B cell (primary cell): ENCODE measurements around the gene ULK4. TPM values are rescaled to one million over a fixed set of nuclear protein-coding genes. Genes with fewer than 3 reads are reported as not detected.

Source experiments
- ATAC-seq: fragments of 200-7000 bp; cut with Tn5 transposase; one replicate; pipeline ENCODE4 v1.10.0; 2021; ENCODE audit warnings: low read depth, mild to moderate bottlenecking, moderate number of reproducible peaks, moderate library complexity
- CTCF ChIA-PET: fragments of 350-600 bp; sonication (Branson Sonifier 250); formaldehyde crosslinking; loops from one replicate; lab custom pipeline; 2021; ENCODE audit warnings: antibody characterized with exemption, inconsistent platforms; lab: Charles Lee
- POLR2A ChIA-PET: fragments of 350-600 bp; sonication (Branson Sonifier 250); formaldehyde crosslinking; loops from one replicate; lab custom pipeline; 2021; ENCODE audit warnings: antibody characterized with exemption; lab: Charles Lee
- DNase-seq: peaks from one replicate; pipeline ENCODE4 v3.0.0; 2013
- H2AFZ ChIP-seq: 2 replicates; pipeline ENCODE4 v1.6.1; 2012; ENCODE audit warnings: mild to moderate bottlenecking, low read depth, low read length; ENCODE audit not compliant: insufficient read depth, poor library complexity, severe bottlenecking
- H3K27ac ChIP-seq, 2 donors: 1 replicate in 1 of 2; 2 replicates in 1 of 2; pipeline ENCODE4 v1.5.1; 2012 to 2013; ENCODE audit warnings: low read length in 2 of 2, mild to moderate bottlenecking in 2 of 2, moderate library complexity in 1 of 2
- H3K27me3 ChIP-seq, 4 experiments: fragments of 200-600 bp in 1 of 4; sonication (generic) in 1 of 4; replicated peaks in 1 of 4; 1 replicate in 2 of 4; 2 replicates in 2 of 4; pipeline versions ENCODE4 v1.6.1 to v1.7.0; 2013 to 2016; ENCODE audit warnings: low read length in 3 of 4, mild to moderate bottlenecking in 2 of 4, mixed read lengths in 1 of 4, moderate library complexity in 1 of 4; ENCODE audit not compliant: insufficient read depth in 4 of 4, control insufficient read depth in 3 of 4; ENCODE audit errors: control extremely low read depth in 1 of 4
- H3K36me3 ChIP-seq, 2 experiments: replicated peaks in 1 of 2; 1 replicate in 1 of 2; 2 replicates in 1 of 2; pipeline versions ENCODE4 v1.6.1 to v1.7.1; 2013; ENCODE audit warnings: low read length in 1 of 2; ENCODE audit not compliant: insufficient read depth in 2 of 2, control insufficient read depth in 1 of 2; ENCODE audit errors: control extremely low read depth in 1 of 2, extremely low read depth in 1 of 2
- H3K4me1 ChIP-seq, 2 donors: fragments of 200-600 bp in 1 of 2; sonication (generic) in 1 of 2; 1 replicate in 1 of 2; 2 replicates in 1 of 2; pipeline versions ENCODE4 v1.5.1 to v1.6.1; 2013 to 2017; ENCODE audit warnings: low read length in 2 of 2; ENCODE audit not compliant: control insufficient read depth in 2 of 2, insufficient read depth in 2 of 2
- H3K4me2 ChIP-seq: replicated peaks from 2 replicates; pipeline ENCODE3; 2012; ENCODE audit warnings: mild to moderate bottlenecking, low read depth, low read length; ENCODE audit not compliant: poor library complexity, severe bottlenecking
- H3K4me3 ChIP-seq, 5 experiments: fragments of 200-600 bp in 1 of 5; sonication (generic) in 1 of 5; 1 replicate in 3 of 5; 2 replicates in 2 of 5; pipeline versions ENCODE4 v1.5.1 to v1.7.0; 2011 to 2016; ENCODE audit warnings: low read length in 4 of 5, mild to moderate bottlenecking in 4 of 5, low read depth in 2 of 5, control low read depth in 1 of 5, moderate library complexity in 1 of 5; ENCODE audit not compliant: insufficient read depth in 1 of 5; ENCODE audit errors: control extremely low read depth in 1 of 5, extremely low read depth in 1 of 5
- H3K79me2 ChIP-seq: fragments of 200-600 bp; sonication (generic); one replicate; pipeline ENCODE4 v1.6.0; 2016; ENCODE audit warnings: low read length; ENCODE audit not compliant: control insufficient read depth, insufficient read depth
- H3K9ac ChIP-seq: fragments of 200-600 bp; sonication (generic); 2 replicates; pipeline ENCODE4 v1.6.1; 2017; ENCODE audit warnings: mild to moderate bottlenecking, low read length, moderate library complexity
- H3K9me3 ChIP-seq, 3 donors: one replicate each; pipeline versions ENCODE4 v1.6.1 to v1.7.1; 2013; ENCODE audit warnings: low read length in 2 of 3; ENCODE audit not compliant: control insufficient read depth in 2 of 3, insufficient read depth in 1 of 3; ENCODE audit errors: control extremely low read depth in 1 of 3
- H4K20me1 ChIP-seq: 2 replicates; pipeline ENCODE4 v1.6.0; 2012; ENCODE audit warnings: mild to moderate bottlenecking, low read length; ENCODE audit not compliant: insufficient read depth, control insufficient read depth, poor library complexity, severe bottlenecking
- H3K27ac Mint-ChIP-seq: one replicate; pipeline ENCODE4 v1.8.0; 2021; ENCODE audit warnings: mixed read lengths
- H3K27me3 Mint-ChIP-seq: one replicate; pipeline ENCODE4 v1.8.0; 2021; ENCODE audit warnings: mixed read lengths
- H3K4me1 Mint-ChIP-seq: one replicate; pipeline ENCODE4 v1.8.0; 2021; ENCODE audit warnings: mixed read lengths
- H3K4me3 Mint-ChIP-seq: one replicate; pipeline ENCODE4 v1.8.0; 2021; ENCODE audit warnings: mixed read lengths
- H3K9me3 Mint-ChIP-seq: one replicate; pipeline ENCODE4 v1.8.0; 2022; ENCODE audit warnings: mixed read lengths; ENCODE audit not compliant: insufficient read depth
- CTCF ChIP-seq: fragments of 200-600 bp; IDR thresholded peaks from one replicate; pipeline ENCODE4 v1.8.0; 2022; ENCODE audit warnings: antibody characterized with exemption, mild to moderate bottlenecking
- EZH2 ChIP-seq: IDR thresholded peaks from 2 replicates; pipeline ENCODE4 v1.6.1; 2012; ENCODE audit warnings: borderline replicate concordance, low read depth, mild to moderate bottlenecking, moderate library complexity, low read length; ENCODE audit not compliant: insufficient read depth, poor library complexity, severe bottlenecking
- WGBS: methylation state at CpG from one replicate; pipeline ENCODE4 v1.1.5; 2013; ENCODE audit warnings: missing lambda C conversion rate; ENCODE audit not compliant: insufficient coverage; 5-methylcytosine and 5-hydroxymethylcytosine counted together
- intact Hi-C: fragments of 100-400 bp; cut with micrococcal nuclease; formaldehyde crosslinking; loops from one replicate; pipeline ENCODE4 v1.10.0; 2022
- polyA plus RNA-seq: library from polyadenylated mRNA; depleted of rRNA; stranded (reverse); fragments of >200 nt; gene quantifications from 2 replicates; pipeline ENCODE4 v1.2.3, GENCODE V29; 2012
- total RNA-seq, 2 donors: library from RNA; stranded (reverse); fragments of 120-200 nt in 1 of 2; gene quantifications; 1 replicate in 1 of 2; 2 replicates in 1 of 2; pipeline versions ENCODE4 v1.2.3 to v1.2.4, GENCODE V29; 2013 to 2022

Gene ULK4
- total and polyA plus RNA-seq, 2 donors (not counting 1 experiment from before 2014, with no cell fraction given): 5.2 to 33.7 TPM

- no peak for TF ChIP-seq CTCF
- TF ChIP-seq EZH2: no peak
- DNase-seq (no peak), ATAC-seq (no peak)
- CTCF ChIA-PET: no interaction called here
- no peak overlapping the region for H3K27ac ChIP-seq
- intact Hi-C loops: no loop called here
- H3K36me3 ChIP-seq: no peaks in the 10 kb centered on the region
- WGBS: 96% methylated on average over 3 of the region's 4 CpGs
- H3K4me2 ChIP-seq: no peak overlapping the region
- no peaks in the 10 kb centered on the region for H4K20me1 ChIP-seq
- H3K27me3 Mint-ChIP-seq: no peaks in the 10 kb centered on the region
- no peak overlapping the region for H3K4me3 Mint-ChIP-seq
- H3K79me2 ChIP-seq: no peaks in the 10 kb centered on the region
- H2AFZ ChIP-seq: no peak overlapping the region
- H3K27me3 ChIP-seq: no peaks in the 10 kb centered on the region
- H3K9me3 ChIP-seq: no peaks in the 10 kb centered on the region
- POLR2A ChIA-PET: no interaction called here
- H3K4me1 Mint-ChIP-seq: no peaks in the 10 kb centered on the region
- no peak overlapping the region for H3K27ac Mint-ChIP-seq
- H3K9ac ChIP-seq: no peak overlapping the region
- H3K4me3 ChIP-seq: no peak overlapping the region
- no peaks in the 10 kb centered on the region for H3K9me3 Mint-ChIP-seq
- H3K4me1 ChIP-seq: no peaks in the 10 kb centered on the region
Observed at GRCh38 chr3:41640076-41640475, 321.8 kb downstream of the ULK4 start.

GRCh38 chr3:41638381-41638780, 323.5 kb downstream of the ULK4 start:
- no peaks in the 10 kb centered on the region for H3K4me1 Mint-ChIP-seq
- Histone ChIP-seq H2AFZ (no peak overlapping the region), H3K4me1 (no peaks in the 10 kb centered on the region), H3K36me3 (no peaks in the 10 kb centered on the region), H3K4me3 (no peak overlapping the region), H3K79me2 (no peaks in the 10 kb centered on the region), H4K20me1 (no peaks in the 10 kb centered on the region), H3K27me3 (no peaks in the 10 kb centered on the region), H3K9ac (no peak overlapping the region), H3K4me2 (no peak overlapping the region), H3K9me3 (no peaks in the 10 kb centered on the region), H3K27ac (no peak overlapping the region)
- intact Hi-C loops: no loop called here
- no peaks in the 10 kb centered on the region for H3K9me3 Mint-ChIP-seq
- no peak overlapping the region for H3K27ac Mint-ChIP-seq
- ATAC-seq: no peak
- DNase-seq: no peak
- WGBS: 100% methylated on average over 1 of the region's 2 CpGs
- TF ChIP-seq CTCF: no peak
- TF ChIP-seq EZH2: no peak
- CTCF ChIA-PET: no interaction called here
- no peak overlapping the region for H3K4me3 Mint-ChIP-seq
- no peaks in the 10 kb centered on the region for H3K27me3 Mint-ChIP-seq
- POLR2A ChIA-PET: no interaction called here
